ENCODE measurements around the gene CELSR1.

CELSR1 gene

DNA sequence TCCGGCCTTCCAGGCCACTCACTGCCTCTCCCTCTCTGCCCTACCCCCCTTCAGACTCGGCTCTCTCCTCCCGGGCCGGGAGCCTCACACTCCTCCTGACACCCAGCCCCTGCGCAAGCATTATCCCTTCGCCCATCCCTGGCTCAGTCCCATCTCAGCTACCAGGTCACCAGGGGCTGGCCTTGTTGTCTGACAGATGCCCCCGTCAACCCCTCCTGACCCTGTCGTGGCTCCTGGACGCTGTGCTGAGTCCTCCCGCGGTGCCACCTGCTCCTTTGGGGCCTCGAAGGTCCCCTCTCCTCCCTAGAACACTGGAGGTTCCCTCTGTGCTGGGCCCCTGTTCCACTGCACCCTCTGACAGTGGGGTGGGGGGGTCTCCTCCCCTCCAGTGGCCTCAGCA is 169.0 kb downstream of the CELSR1 start:
- Mint-ChIP-seq H3K27ac (no peak overlapping the region), H3K36me3 (peaks cover 3 to 14% of the 10 kb centered on the region in 2 donors), H3K4me3 (no peak overlapping the region), H3K9me3 (no peaks in the 10 kb centered on the region), H3K27me3 (peaks cover 14 to 46% of the 10 kb centered on the region in 2 donors), H3K4me1 (peaks cover 8 to 16% of the 10 kb centered on the region in 2 donors)
- ATAC-seq (replicated peaks) (no peak), DNase-seq (no peak)

DNA sequence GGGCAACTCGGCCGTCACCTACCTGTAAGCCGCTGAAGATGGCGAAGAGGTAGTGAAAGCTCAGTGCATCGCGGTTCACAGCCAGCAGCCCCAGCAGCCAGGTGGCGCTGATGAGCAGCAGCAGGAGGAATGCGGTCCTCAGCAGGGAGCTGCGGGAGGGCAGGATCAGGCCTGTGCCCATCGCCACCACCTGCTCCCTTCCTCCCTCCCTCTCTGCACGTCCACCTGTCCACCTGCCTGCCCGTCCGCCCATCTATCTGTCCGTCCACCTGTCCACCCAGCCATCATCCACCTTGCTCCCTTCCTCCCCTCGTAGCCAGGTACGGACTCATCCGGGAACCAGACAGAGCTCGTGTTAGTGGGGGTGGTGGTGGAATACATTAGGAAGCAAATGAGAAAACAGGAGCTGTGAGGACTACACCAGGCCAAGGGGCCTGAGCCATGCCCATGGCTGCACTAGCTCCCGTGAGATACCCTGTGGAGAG is 169.7 kb downstream of the CELSR1 start:
- no peak overlapping the region for H3K27ac Mint-ChIP-seq
- peaks cover 8 to 14% of the 10 kb centered on the region in 2 donors for H3K4me1 Mint-ChIP-seq
- no peaks in the 10 kb centered on the region for H3K9me3 Mint-ChIP-seq
- peak; percentile 59 for DNase-seq
- ATAC-seq (replicated peaks), result peak; percentile 84
- H3K27me3 Mint-ChIP-seq, result peaks cover 14 to 42% of the 10 kb centered on the region in 2 donors
- no peak overlapping the region for H3K4me3 Mint-ChIP-seq
- peaks cover 8 to 15% of the 10 kb centered on the region in 2 donors for H3K36me3 Mint-ChIP-seq

DNA sequence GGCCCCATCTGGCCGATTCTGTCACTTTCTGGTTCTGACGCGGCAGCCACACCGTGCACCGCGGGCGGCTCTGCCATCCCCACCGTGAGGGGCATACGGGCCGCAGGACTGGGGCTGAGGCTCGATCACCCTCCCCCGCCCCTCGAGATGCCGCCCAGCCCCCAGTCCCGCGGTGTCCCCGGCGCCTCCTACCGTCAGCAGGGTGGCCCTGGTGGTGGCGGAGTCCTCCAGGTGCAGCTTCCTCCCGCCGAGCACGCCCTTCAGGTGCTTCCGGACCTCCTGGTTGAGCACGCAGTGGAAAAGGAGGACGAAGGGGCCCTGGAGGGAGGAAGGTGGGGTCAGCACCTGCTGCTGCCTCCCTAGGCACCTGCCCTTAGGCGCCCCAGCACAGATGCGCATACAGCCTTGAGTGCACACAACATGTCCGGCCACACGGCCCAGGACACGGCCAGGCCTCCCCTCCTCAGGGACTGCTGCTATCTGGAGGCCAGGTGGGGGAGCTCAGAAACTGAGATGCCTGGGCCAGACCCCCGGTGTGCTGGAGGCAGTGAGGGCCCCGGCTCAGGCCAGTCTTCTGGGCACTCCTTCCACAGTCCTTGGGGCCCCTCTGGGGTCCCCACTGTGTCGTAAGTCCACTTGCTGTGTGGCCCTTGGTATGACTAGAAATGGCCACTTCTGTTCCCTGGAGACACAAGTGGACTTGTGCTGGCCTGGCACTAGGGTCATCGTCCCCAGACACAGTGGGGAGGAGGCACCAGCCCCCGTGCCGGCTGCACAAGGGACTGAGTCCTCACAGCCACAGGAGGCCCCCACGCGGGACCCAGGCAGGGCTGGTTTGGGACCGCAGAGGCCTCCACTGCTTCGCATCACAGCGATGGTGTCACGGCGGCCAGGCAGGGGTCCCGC is 170.4 kb downstream of the CELSR1 start:
- Mint-ChIP-seq H3K27ac (no peak overlapping the region), H3K4me3 (no peak overlapping the region), H3K9me3 (no peaks in the 10 kb centered on the region), H3K4me1 (peaks cover 13 to 16% of the 10 kb centered on the region in 2 donors), H3K27me3 (peaks cover 13 to 35% of the 10 kb centered on the region in 2 donors), H3K36me3 (peaks cover 8 to 16% of the 10 kb centered on the region in 2 donors)
- ATAC-seq (replicated peaks), result peak in 1 of 2 donors; percentile 4
- no peak for DNase-seq

DNA sequence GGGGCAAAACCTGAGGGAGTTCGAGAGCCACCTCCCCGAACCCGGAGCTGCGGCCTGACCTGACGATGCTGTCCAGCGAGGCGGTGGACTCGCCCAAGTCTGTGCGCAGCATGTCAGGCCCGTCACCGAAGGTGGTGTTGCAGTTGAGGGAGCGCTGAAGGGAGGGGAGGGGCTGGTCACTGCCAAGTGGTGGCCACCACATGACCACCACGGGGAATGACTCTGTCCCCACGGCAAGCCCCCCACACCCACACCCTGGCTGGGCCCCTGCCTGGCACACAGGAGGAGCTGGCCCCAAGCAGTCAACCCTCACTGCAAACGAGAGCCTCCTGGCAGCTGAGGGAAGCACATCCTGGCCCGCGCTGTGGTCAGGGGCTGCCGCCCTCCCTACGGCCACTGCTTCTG is 171.1 kb downstream of the CELSR1 start:
- Mint-ChIP-seq H3K27ac (no peak overlapping the region), H3K9me3 (no peaks in the 10 kb centered on the region), H3K4me3 (no peak overlapping the region), H3K36me3 (peaks cover 8 to 9% of the 10 kb centered on the region in 2 donors), H3K27me3 (peaks cover 5 to 31% of the 10 kb centered on the region in 2 donors), H3K4me1 (peaks cover 10 to 13% of the 10 kb centered on the region in 2 donors)
- DNase-seq, result no peak
- no peak for ATAC-seq (replicated peaks)

DNA sequence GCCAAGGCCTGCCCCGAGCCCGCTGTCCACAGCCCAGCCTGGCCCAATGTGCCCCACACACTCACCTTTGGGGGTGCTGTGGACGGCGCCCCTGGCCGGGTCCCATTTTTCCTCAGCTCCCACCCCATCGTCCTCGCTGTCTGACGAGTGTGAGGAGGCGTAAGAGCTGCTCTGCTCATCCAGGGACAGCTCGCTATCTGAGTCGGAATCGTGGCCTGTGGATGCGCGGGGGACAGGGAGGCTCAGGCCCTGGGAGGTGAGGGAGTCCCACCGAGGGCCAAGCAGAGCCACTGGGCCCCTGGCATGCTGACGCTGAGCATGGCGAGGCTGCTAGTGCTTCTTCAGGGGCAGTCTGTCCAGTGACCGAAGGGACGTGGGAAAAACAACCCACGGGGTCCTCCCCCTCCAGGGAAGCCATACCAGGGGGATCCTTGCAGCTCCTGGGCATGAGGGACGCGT is 172.2 kb downstream of the CELSR1 start:
- peaks cover 5 to 31% of the 10 kb centered on the region in 2 donors for H3K27me3 Mint-ChIP-seq
- no peak for DNase-seq
- no peak overlapping the region for H3K27ac Mint-ChIP-seq
- no peak overlapping the region for H3K4me3 Mint-ChIP-seq
- peaks cover 10 to 15% of the 10 kb centered on the region in 2 donors for H3K36me3 Mint-ChIP-seq
- peaks cover 10 to 13% of the 10 kb centered on the region in 2 donors for H3K4me1 Mint-ChIP-seq
- no peak for ATAC-seq (replicated peaks)
- H3K9me3 Mint-ChIP-seq, result no peaks in the 10 kb centered on the region

DNA sequence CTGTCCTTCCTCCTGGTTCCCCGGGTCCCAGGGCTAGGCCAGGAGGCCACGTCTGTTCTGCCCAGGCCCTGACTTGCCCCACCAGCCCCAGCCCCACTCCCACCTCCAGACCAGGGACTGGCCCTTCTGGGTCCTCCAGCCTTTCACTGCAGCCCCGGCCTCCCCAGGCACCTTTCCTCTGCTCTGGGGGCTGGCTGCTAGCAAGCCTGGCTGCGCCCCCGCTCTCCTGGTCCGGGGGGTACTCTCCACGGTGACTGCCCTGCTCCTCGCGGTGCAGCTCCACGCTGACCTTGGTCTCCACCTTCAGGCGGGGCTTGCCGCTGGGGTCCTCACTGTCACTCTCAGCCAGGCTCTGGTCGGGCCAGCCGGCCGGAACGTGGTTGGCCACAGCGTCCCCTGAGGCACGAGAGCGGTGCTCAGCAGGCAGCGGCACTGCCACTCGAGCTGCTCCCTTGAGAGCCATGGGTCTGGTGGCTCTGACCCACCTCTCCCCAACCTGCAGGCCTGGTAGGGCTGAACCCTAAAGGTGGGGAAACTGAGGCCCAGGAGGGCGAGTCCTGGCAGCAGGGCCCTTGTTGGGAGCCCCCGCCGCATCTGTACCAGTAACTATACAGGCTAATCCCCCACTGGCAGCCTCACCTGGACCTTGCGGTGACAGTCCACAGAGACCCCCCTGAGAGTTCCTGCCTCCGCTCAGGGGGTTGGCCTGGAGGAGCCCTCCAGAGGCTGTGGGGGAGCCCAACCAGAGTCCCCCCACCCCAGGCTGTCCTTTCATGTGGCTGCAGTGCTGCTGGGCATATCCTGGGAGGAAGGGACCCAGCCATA is 172.9 kb downstream of the CELSR1 start:
- H3K36me3 Mint-ChIP-seq, result peaks cover 15 to 21% of the 10 kb centered on the region in 2 donors
- H3K9me3 Mint-ChIP-seq, result no peaks in the 10 kb centered on the region
- no peak overlapping the region for H3K27ac Mint-ChIP-seq
- DNase-seq (peak; percentile 47), ATAC-seq (replicated peaks) (peak; percentile 73 to 74)
- H3K27me3 Mint-ChIP-seq, result peaks cover 5 to 31% of the 10 kb centered on the region in 2 donors
- H3K4me1 Mint-ChIP-seq, result peaks cover 10 to 13% of the 10 kb centered on the region in 2 donors
- no peak overlapping the region for H3K4me3 Mint-ChIP-seq

DNA sequence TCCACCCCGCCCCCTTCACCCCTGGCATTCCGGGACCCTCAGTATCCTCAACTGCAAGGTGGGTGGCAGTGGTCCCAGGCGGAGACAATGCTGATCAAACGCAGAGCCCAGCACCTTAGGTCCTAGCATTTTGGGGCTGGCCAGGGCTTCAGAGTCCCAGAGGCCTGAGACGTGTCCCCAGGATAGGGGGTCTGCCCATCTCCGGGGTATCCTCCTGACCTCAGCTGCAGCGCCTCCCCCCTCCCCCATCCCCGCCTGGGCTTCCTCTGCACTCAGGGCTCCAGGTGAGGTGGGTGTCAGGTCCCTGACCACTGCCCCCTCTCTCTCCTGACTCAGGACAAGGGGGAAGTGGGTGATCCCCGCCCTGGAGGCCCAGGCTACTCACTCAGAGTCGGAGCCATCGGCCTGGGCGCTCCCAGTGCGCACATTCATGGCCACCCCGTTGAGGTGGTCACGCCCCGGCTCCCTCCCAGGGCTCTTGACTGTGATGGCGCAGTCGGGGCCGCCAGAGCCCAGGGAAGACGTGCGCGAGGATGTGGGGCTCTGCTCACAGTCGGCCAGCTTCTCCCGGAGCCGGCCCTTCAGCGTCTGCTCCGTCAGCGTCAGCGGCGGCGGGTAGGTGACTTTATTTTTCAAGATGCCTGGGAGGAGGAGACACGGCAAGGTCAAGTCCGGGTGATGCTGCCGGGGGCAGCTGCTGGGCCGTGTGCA is 173.7 kb downstream of the CELSR1 start:
- peaks cover 5 to 24% of the 10 kb centered on the region in 2 donors for H3K27me3 Mint-ChIP-seq
- H3K36me3 Mint-ChIP-seq, result peaks cover 19 to 27% of the 10 kb centered on the region in 2 donors
- no peaks in the 10 kb centered on the region for H3K9me3 Mint-ChIP-seq
- no peak overlapping the region for H3K27ac Mint-ChIP-seq
- DNase-seq (no peak), ATAC-seq (replicated peaks) (no peak)
- peaks cover 10 to 13% of the 10 kb centered on the region in 2 donors for H3K4me1 Mint-ChIP-seq
- H3K4me3 Mint-ChIP-seq, result no peak overlapping the region

DNA sequence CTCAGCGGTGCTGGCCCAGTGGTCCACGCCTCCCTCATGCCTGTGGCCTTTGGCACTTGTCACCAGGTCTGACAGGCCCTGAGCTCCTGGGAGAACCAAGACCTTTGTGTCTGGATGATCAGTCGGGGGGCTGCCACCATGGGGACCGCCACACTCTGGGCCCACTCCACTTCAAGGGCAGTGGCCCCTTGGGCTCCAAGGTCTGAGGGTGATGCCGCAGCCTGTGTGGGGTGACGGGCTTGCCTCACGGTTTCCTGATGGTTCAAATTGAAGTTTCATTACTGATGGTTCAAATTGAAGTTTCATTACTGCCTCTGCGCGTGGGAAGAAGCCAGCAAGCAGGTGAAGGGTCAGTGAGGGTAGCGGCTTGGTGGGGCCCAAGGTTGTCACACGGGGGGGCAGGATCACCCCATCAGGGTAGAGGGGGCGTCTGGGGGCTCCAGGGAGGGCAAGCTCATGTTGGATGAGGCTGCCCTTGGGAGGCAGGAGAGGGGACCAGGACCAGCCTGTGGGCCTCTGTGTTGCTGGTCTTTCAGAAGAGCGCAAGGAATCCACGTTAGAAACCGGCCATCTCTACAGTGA is 174.4 kb downstream of the CELSR1 start:
- Mint-ChIP-seq H3K4me1 (peaks cover 10 to 13% of the 10 kb centered on the region in 2 donors), H3K27me3 (peaks cover 4 to 16% of the 10 kb centered on the region in 2 donors), H3K27ac (no peak overlapping the region), H3K36me3 (peaks cover 25 to 33% of the 10 kb centered on the region in 2 donors), H3K4me3 (no peak overlapping the region), H3K9me3 (no peaks in the 10 kb centered on the region)
- ATAC-seq (replicated peaks) (no peak), DNase-seq (no peak)

DNA sequence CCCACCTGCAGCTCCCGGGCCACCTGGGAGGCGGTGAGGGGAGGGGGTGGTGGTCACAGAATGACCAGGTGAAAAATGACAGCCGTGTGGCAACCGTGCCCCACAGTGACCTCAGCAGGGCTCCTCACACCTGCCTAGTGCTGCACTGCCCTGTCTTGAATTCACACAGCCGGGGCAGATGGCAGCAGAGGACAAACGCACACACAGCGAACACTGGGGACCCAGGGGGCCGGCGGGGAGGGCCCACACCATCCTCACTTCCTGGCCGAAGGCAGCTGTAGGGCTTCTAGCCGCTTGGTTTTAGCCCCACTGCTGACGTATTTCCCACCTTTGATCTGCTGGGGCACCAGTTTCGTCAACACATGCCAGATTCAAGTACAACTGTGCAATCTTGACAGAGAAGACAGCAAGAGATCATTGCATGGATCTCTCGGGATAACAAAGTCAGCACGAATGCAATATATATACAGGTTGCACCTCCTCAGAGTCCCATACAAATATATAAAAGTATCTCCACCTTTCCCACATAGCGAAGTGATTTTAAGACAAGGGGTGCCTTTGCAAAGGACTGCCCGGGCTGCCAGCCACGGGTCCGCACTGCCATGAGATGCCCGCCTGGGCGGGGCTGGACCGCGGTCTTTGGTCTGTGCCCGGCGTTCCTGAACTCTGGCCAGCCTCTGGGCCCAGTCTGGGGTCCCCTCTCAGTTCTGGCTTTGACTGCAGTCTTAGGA is 175.1 kb downstream of the CELSR1 start:
- Mint-ChIP-seq H3K27me3 (peaks cover 0 to 11% of the 10 kb centered on the region in 2 donors), H3K4me3 (no peak overlapping the region), H3K9me3 (no peaks in the 10 kb centered on the region), H3K36me3 (peaks cover 28 to 36% of the 10 kb centered on the region in 2 donors), H3K27ac (peak overlapping the region; percentile 39), H3K4me1 (peaks cover 7 to 13% of the 10 kb centered on the region in 2 donors)
- DNase-seq (peak; percentile 28), ATAC-seq (replicated peaks) (peak; percentile 64 to 69)

DNA sequence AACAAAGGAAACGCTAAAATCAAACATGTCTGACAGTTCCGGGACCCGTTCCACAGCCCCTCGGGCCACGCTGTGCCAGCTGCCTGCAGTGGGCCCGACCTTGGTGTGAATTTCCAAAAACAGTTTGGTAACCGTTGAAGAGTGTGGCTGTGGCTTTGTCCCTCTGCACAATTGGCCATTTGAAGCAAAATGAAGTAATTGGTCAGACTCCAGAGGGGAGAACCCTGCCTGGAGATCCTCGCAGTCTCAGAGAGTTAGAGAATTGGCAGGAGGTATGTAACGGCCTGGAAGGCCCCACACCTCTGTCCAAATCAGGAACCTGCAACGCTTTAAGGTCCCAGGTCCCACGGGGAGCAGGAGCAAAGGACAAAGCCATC is 175.6 kb downstream of the CELSR1 start:
- no peak overlapping the region for H3K27ac Mint-ChIP-seq
- H3K9me3 Mint-ChIP-seq, result no peaks in the 10 kb centered on the region
- no peak for ATAC-seq (replicated peaks)
- peaks cover 32 to 38% of the 10 kb centered on the region in 2 donors for H3K36me3 Mint-ChIP-seq
- DNase-seq, result no peak
- H3K4me3 Mint-ChIP-seq, result no peak overlapping the region
- peaks cover 7 to 13% of the 10 kb centered on the region in 2 donors for H3K4me1 Mint-ChIP-seq
- H3K27me3 Mint-ChIP-seq, result peaks cover 0 to 7% of the 10 kb centered on the region in 2 donors

DNA sequence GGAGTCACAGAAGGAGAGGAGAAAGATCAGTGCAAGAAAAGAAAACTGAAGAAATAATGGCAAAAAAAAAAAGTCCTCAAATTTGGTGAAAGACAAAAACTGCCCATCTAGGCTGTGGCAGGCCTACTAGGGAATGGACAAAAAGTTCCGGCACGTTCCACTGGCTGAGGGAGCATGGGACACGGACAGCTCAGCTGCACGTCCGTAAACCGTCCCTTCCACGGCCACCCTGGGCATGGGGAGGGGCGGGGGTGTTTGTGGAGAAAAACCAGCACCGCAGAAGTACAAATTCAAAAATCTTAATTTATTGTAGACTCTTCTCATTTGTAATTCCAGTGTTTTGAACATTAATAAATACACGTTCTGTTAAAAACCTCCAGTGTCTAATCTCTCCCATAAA is 176.5 kb downstream of the CELSR1 start:
- peaks cover 7 to 13% of the 10 kb centered on the region in 2 donors for H3K4me1 Mint-ChIP-seq
- no peak for DNase-seq
- no peak for ATAC-seq (replicated peaks)

DNA sequence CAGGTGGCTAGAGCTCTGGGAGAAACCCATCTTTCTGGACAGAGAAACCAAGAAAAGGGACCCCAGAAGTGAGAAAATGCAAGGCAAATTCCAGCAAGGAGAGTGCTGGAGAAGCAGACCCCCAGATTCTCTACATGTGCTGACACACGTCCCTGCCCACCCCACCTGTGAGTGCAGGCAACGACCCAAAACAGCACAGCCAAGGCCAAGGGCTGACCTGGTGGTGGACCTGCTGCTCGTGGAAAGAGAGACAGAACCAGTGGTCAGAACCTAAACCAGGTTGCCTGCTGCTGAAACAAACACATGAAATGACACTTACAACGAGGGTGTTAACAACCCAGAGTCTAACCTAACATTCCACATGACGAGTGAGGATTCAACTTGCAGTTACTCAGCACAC is 177.3 kb downstream of the CELSR1 start:
- Mint-ChIP-seq H3K4me3 (no peak overlapping the region), H3K27ac (no peak overlapping the region), H3K9me3 (no peaks in the 10 kb centered on the region), H3K36me3 (peaks cover 40 to 50% of the 10 kb centered on the region in 2 donors), H3K4me1 (peaks cover 10 to 13% of the 10 kb centered on the region in 2 donors), H3K27me3 (peaks cover 0 to 6% of the 10 kb centered on the region in 2 donors)
- DNase-seq, result no peak
- ATAC-seq (replicated peaks), result no peak

More for the DNA sequence above, 176.5 kb downstream of the CELSR1 start:
- Mint-ChIP-seq H3K27me3 (peaks cover 0 to 6% of the 10 kb centered on the region in 2 donors), H3K4me3 (no peak overlapping the region), H3K9me3 (no peaks in the 10 kb centered on the region), H3K36me3 (peaks cover 33 to 42% of the 10 kb centered on the region in 2 donors), H3K27ac (no peak overlapping the region)

DNA sequence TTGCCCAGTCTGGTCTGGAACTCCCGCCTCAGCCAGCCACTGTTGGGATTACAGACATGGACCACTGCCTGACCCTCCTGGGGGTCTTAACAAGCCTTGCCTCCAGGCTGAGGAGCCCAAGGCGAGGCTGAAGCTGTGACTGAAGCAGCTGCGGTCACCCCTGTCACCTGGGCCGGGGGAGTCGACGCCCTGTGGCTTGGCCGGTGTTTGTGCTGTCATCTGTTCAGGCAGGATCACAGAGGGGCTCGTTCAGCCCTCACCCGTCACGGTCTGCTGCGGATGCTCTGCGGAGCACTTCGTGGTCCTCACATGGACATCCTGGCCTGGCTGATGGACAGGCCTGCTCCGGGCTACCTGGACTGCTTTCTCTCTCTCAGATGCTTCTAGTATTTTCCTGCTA is 178.1 kb downstream of the CELSR1 start:
- H3K27ac Mint-ChIP-seq, result no peak overlapping the region

More for the DNA sequence above, 178.1 kb downstream of the CELSR1 start:
- ATAC-seq (replicated peaks) (no peak), DNase-seq (no peak)
- no peak overlapping the region for H3K4me3 Mint-ChIP-seq
- no peaks in the 10 kb centered on the region for H3K9me3 Mint-ChIP-seq
- H3K27me3 Mint-ChIP-seq, result peaks cover 0 to 2% of the 10 kb centered on the region in 2 donors
- H3K4me1 Mint-ChIP-seq, result peaks cover 8 to 10% of the 10 kb centered on the region in 2 donors
- H3K36me3 Mint-ChIP-seq, result peaks cover 38 to 54% of the 10 kb centered on the region in 2 donors

Measured in stimulated activated naive B cell treated with anti-CD40 and anti-IgM and Interleukin-4, amounts not matched to agents 10 μg/mL and 1 μg/mL and 100 μg/mL, for 72 hours (primary cell).